ENCODE results near the gene SBF2. TPM values are rescaled to one million over a fixed set of nuclear protein-coding genes. Genes with fewer than 3 reads are reported as not detected.

SBF2 gene
- polyA plus RNA-seq, 1 donor from 2014 or later, result 53.4 TPM

DNA sequence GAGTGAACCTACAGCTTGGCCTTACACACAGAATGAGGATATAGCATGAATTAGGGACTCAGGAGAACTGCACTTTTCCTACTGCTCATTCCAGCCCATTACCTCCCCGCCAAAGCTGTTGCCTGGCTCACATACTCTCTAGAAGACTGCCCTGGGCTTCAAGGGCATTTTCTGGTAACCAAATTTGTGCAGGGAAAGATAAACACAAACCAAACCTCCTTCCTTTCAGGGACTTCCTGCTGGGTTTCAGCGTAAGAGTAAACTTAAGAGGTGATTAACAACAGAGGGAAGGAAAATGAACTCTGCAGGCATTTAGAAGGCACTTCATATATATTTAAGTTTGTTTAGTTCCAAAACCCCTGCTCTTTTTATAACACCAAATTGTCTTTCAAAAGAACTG, 435.2 kb downstream of the SBF2 start:
- TF ChIP-seq POLR2AphosphoS5 (IDR thresholded peaks at IDR 0.05) (no peak), SMC3 (conservative IDR thresholded peaks at IDR 0.05; ENCODE audit: poor library complexity) (no peak), RAD21 (conservative IDR thresholded peaks at IDR 0.05) (no peak), EP300 (conservative IDR thresholded peaks at IDR 0.05; ENCODE audit: poor library complexity, severe bottlenecking) (no peak), TAF1 (IDR thresholded peaks at IDR 0.05; ENCODE audit: low read depth) (no peak), EZH2 (IDR thresholded peaks at IDR 0.05; ENCODE audit: borderline replicate concordance, insufficient read depth, low read length, poor library complexity, severe bottlenecking) (no peak), MXI1 (conservative IDR thresholded peaks at IDR 0.05; ENCODE audit: poor library complexity, severe bottlenecking) (no peak)
- TF ChIP-seq, protein P1, sequence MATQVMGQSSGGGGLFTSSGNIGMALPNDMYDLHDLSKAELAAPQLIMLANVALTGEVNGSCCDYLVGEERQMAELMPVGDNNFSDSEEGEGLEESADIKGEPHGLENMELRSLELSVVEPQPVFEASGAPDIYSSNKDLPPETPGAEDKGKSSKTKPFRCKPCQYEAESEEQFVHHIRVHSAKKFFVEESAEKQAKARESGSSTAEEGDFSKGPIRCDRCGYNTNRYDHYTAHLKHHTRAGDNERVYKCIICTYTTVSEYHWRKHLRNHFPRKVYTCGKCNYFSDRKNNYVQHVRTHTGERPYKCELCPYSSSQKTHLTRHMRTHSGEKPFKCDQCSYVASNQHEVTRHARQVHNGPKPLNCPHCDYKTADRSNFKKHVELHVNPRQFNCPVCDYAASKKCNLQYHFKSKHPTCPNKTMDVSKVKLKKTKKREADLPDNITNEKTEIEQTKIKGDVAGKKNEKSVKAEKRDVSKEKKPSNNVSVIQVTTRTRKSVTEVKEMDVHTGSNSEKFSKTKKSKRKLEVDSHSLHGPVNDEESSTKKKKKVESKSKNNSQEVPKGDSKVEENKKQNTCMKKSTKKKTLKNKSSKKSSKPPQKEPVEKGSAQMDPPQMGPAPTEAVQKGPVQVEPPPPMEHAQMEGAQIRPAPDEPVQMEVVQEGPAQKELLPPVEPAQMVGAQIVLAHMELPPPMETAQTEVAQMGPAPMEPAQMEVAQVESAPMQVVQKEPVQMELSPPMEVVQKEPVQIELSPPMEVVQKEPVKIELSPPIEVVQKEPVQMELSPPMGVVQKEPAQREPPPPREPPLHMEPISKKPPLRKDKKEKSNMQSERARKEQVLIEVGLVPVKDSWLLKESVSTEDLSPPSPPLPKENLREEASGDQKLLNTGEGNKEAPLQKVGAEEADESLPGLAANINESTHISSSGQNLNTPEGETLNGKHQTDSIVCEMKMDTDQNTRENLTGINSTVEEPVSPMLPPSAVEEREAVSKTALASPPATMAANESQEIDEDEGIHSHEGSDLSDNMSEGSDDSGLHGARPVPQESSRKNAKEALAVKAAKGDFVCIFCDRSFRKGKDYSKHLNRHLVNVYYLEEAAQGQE (IDR thresholded peaks at IDR 0.05; ENCODE audit: borderline replicate concordance), result no peak
- TF ChIP-seq, protein P2, sequence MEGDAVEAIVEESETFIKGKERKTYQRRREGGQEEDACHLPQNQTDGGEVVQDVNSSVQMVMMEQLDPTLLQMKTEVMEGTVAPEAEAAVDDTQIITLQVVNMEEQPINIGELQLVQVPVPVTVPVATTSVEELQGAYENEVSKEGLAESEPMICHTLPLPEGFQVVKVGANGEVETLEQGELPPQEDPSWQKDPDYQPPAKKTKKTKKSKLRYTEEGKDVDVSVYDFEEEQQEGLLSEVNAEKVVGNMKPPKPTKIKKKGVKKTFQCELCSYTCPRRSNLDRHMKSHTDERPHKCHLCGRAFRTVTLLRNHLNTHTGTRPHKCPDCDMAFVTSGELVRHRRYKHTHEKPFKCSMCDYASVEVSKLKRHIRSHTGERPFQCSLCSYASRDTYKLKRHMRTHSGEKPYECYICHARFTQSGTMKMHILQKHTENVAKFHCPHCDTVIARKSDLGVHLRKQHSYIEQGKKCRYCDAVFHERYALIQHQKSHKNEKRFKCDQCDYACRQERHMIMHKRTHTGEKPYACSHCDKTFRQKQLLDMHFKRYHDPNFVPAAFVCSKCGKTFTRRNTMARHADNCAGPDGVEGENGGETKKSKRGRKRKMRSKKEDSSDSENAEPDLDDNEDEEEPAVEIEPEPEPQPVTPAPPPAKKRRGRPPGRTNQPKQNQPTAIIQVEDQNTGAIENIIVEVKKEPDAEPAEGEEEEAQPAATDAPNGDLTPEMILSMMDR (IDR thresholded peaks at IDR 0.05; ENCODE audit: poor library complexity, severe bottlenecking), result no peak
- H3K4me2 ChIP-seq (ENCODE audit: low read length), result no peak overlapping the region
- no peak overlapping the region for H2AFZ ChIP-seq (ENCODE audit: low read depth, low read length)
- H3F3A ChIP-seq (ENCODE audit: insufficient read depth, low read length, poor library complexity, severe bottlenecking), result no peaks in the 10 kb centered on the region
- H3K9ac ChIP-seq (ENCODE audit: low read length), result no peak overlapping the region
- no peaks in the 10 kb centered on the region for H3K9me2 ChIP-seq (ENCODE audit: insufficient read depth, low read length)
- no peaks in the 10 kb centered on the region for H3K79me2 ChIP-seq (replicated peaks; ENCODE audit: insufficient read depth, low read length)
- H3K9me3 ChIP-seq (ENCODE audit: low read length), result no peaks in the 10 kb centered on the region
- peaks cover 9% of the 10 kb centered on the region for H3K36me3 ChIP-seq (ENCODE audit: insufficient read depth, low read length)
- H4K20me1 ChIP-seq (ENCODE audit: insufficient read depth), result no peaks in the 10 kb centered on the region
- no peaks in the 10 kb centered on the region for H3K27me3 ChIP-seq (ENCODE audit: insufficient read depth, low read depth, low read length)
- H3K27ac ChIP-seq (ENCODE audit: low read length), result no peak overlapping the region
- no peak overlapping the region for H3K4me3 ChIP-seq (ENCODE audit: low read length)

DNA sequence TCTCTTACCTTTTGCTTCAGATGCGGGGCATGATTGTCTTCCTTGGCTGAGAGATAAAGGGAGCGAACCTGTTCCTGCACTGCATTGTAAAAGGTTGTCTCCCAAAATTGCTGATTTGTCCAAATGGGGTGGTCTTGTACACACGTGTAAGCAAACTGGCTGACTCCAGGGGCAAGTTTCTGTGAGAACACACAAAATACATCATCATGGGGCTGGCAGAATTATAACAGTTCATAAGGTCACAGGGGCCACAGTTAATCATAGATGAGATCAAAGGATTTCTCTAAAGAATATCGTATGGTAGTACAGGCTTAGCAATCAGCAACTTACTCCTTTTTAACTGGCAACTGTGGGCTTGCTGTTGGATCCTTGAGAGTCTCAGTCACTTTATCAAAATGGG, 435.8 kb downstream of the SBF2 start:
- Histone ChIP-seq H3K9me2 (ENCODE audit: insufficient read depth, low read length) (no peaks in the 10 kb centered on the region), H3K36me3 (ENCODE audit: insufficient read depth, low read length) (peaks cover 9% of the 10 kb centered on the region), H3K4me2 (ENCODE audit: low read length) (no peak overlapping the region), H3K79me2 (replicated peaks; ENCODE audit: insufficient read depth, low read length) (no peaks in the 10 kb centered on the region), H3K9me3 (ENCODE audit: low read length) (no peaks in the 10 kb centered on the region), H3K27me3 (ENCODE audit: insufficient read depth, low read depth, low read length) (no peaks in the 10 kb centered on the region), H3F3A (ENCODE audit: insufficient read depth, low read length, poor library complexity, severe bottlenecking) (no peaks in the 10 kb centered on the region), H2AFZ (ENCODE audit: low read depth, low read length) (no peak overlapping the region), H3K9ac (ENCODE audit: low read length) (no peak overlapping the region), H3K4me3 (ENCODE audit: low read length) (no peak overlapping the region), H4K20me1 (ENCODE audit: insufficient read depth) (no peaks in the 10 kb centered on the region), H3K27ac (ENCODE audit: low read length) (no peak overlapping the region)
- TF ChIP-seq RAD21 (conservative IDR thresholded peaks at IDR 0.05) (no peak), EZH2 (IDR thresholded peaks at IDR 0.05; ENCODE audit: borderline replicate concordance, insufficient read depth, low read length, poor library complexity, severe bottlenecking) (no peak), SMC3 (conservative IDR thresholded peaks at IDR 0.05; ENCODE audit: poor library complexity) (no peak), POLR2AphosphoS5 (IDR thresholded peaks at IDR 0.05) (no peak), EP300 (conservative IDR thresholded peaks at IDR 0.05; ENCODE audit: poor library complexity, severe bottlenecking) (no peak)
- TF ChIP-seq, protein P2 (IDR thresholded peaks at IDR 0.05; ENCODE audit: poor library complexity, severe bottlenecking), result no peak
- TF ChIP-seq, protein P1 (IDR thresholded peaks at IDR 0.05; ENCODE audit: borderline replicate concordance), result no peak
